T-helper 9 cell (primary cell): ENCODE measurements around the gene RAPGEF6.
A peak's percentile ranks its signal among the peaks of the same experiment; 100 is the strongest.
"Not testable (repeated sequence)": the region's sequence is repeated elsewhere in the genome, so short reads cannot be mapped to it uniquely, and the experiment has no call there.

Experiments
- DNase-seq: peaks from one replicate; pipeline ENCODE4 v3.0.0-alpha.2; 2020
- total RNA-seq, 2 donors: gene quantifications; one replicate each; lab custom pipeline; 2026; lab: John Stamatoyannopoulos, UW

The RAPGEF6 gene
- total RNA-seq, result 27.8 to 43.9 reads per million in 2 donors

- DNase-seq, result peak; percentile 91
Measured at GRCh38 chr5:131634996-131635683, at the start of gene RAPGEF6. RAPGEF6 (minus strand) TSS chr5:131635229; CDS start chr5:131635030, 199 bp downstream.

- no peak for DNase-seq
Measured at GRCh38 chr5:131684595-131684994, 49.6 kb upstream of the RAPGEF6 start.

GRCh38 chr5:131684051-131684450 lies 49.0 kb upstream of the RAPGEF6 start:
- DNase-seq, result no peak

GRCh38 chr5:131682826-131683225 lies 47.8 kb upstream of the RAPGEF6 start:
- DNase-seq, result no peak

GRCh38 chr5:131682175-131682574 lies 47.1 kb upstream of the RAPGEF6 start:
- no peak for DNase-seq

- no peak for DNase-seq
Measured at GRCh38 chr5:131679911-131680310, 44.9 kb upstream of the RAPGEF6 start.

- not testable (repeated sequence) for DNase-seq
Measured at GRCh38 chr5:131678273-131678672, 43.2 kb upstream of the RAPGEF6 start.

GRCh38 chr5:131677115-131677514 lies 42.1 kb upstream of the RAPGEF6 start:
- no peak for DNase-seq

- no peak for DNase-seq
Measured at GRCh38 chr5:131672776-131673175, 37.7 kb upstream of the RAPGEF6 start.

GRCh38 chr5:131671994-131672655 lies 37.1 kb upstream of the RAPGEF6 start:
- DNase-seq, result no peak

- no peak for DNase-seq
Measured at GRCh38 chr5:131671409-131671808, 36.4 kb upstream of the RAPGEF6 start.

GRCh38 chr5:131664929-131665328 lies 29.9 kb upstream of the RAPGEF6 start:
- DNase-seq, result no peak

GRCh38 chr5:131661933-131662332 lies 26.9 kb upstream of the RAPGEF6 start:
- no peak for DNase-seq

GRCh38 chr5:131659841-131660240 lies 24.8 kb upstream of the RAPGEF6 start:
- no peak for DNase-seq

- DNase-seq, result no peak
Measured at GRCh38 chr5:131659290-131659689, 24.3 kb upstream of the RAPGEF6 start.

GRCh38 chr5:131654776-131655175 lies 19.7 kb upstream of the RAPGEF6 start:
- DNase-seq, result no peak

- no peak for DNase-seq
Measured at GRCh38 chr5:131654309-131654708, 19.3 kb upstream of the RAPGEF6 start.

- DNase-seq, result no peak
Measured at GRCh38 chr5:131649161-131649560, 14.1 kb upstream of the RAPGEF6 start.

- DNase-seq, result no peak
Measured at GRCh38 chr5:131647048-131647769, 12.2 kb upstream of the RAPGEF6 start.

GRCh38 chr5:131644822-131645221 lies 9.8 kb upstream of the RAPGEF6 start:
- no peak for DNase-seq

GRCh38 chr5:131644370-131644769 lies 9.3 kb upstream of the RAPGEF6 start:
- DNase-seq, result no peak

GRCh38 chr5:131641494-131641893 lies 6.5 kb upstream of the RAPGEF6 start:
- DNase-seq, result no peak

- no peak for DNase-seq
Measured at GRCh38 chr5:131640043-131640856, 5.2 kb upstream of the RAPGEF6 start.
